ENCODE measurements around the gene MOSMO.
A peak's percentile ranks its signal among the peaks of the same experiment; 100 is the strongest.
"Not testable (repeated sequence)": the region's sequence is repeated elsewhere in the genome, so short reads cannot be mapped to it uniquely, and the experiment has no call there.

The MOSMO gene

GRCh38 chr16:22035153-22035552 is 27.2 kb downstream of the MOSMO start:
- ATAC-seq (ENCODE audit: low read depth) (peak; percentile 48), DNase-seq (ENCODE audit: low spot score in 2 of 2) (no peak)
- Mint-ChIP-seq H3K36me3 (peaks cover 27% of the 10 kb centered on the region), H3K27ac (peak overlapping the region; percentile 8), H3K27me3 (no peaks in the 10 kb centered on the region), H3K4me1 (peaks cover 18% of the 10 kb centered on the region), H3K9me3 (no peaks in the 10 kb centered on the region), H3K4me3 (no peak overlapping the region)

- H3K36me3 Mint-ChIP-seq; DNase-seq (ENCODE audit: low spot score in 2 of 2); H3K4me3 Mint-ChIP-seq; H3K27ac Mint-ChIP-seq; H3K27me3 Mint-ChIP-seq; H3K9me3 Mint-ChIP-seq; H3K4me1 Mint-ChIP-seq; ATAC-seq (ENCODE audit: low read depth): not testable (repeated sequence)
Observed at GRCh38 chr16:22043882-22044281, 36.0 kb downstream of the MOSMO start.

- not testable (repeated sequence) for H3K9me3 Mint-ChIP-seq; DNase-seq (ENCODE audit: low spot score in 2 of 2); H3K4me1 Mint-ChIP-seq; H3K4me3 Mint-ChIP-seq; H3K27ac Mint-ChIP-seq; H3K36me3 Mint-ChIP-seq; ATAC-seq (ENCODE audit: low read depth); H3K27me3 Mint-ChIP-seq
Observed at GRCh38 chr16:22045888-22046287, 38.0 kb downstream of the MOSMO start.

- Mint-ChIP-seq H3K36me3 (peaks cover 4% of the 10 kb centered on the region), H3K27me3 (no peaks in the 10 kb centered on the region), H3K27ac (no peak overlapping the region), H3K4me3 (no peak overlapping the region), H3K9me3 (no peaks in the 10 kb centered on the region), H3K4me1 (peaks cover 2% of the 10 kb centered on the region)
- DNase-seq (ENCODE audit: low spot score in 2 of 2), result no peak
- no peak for ATAC-seq (ENCODE audit: low read depth)
Observed at GRCh38 chr16:22050963-22051362, 43.1 kb downstream of the MOSMO start.

GRCh38 chr16:22052980-22053379 is 45.1 kb downstream of the MOSMO start:
- no peak overlapping the region for H3K27ac Mint-ChIP-seq

GRCh38 chr16:22053921-22054341 is 46.0 kb downstream of the MOSMO start:
- peaks cover 14% of the 10 kb centered on the region for H3K36me3 Mint-ChIP-seq
- no peak overlapping the region for H3K4me3 Mint-ChIP-seq
- H3K4me1 Mint-ChIP-seq, result peaks cover 7% of the 10 kb centered on the region
- ATAC-seq (ENCODE audit: low read depth), result no peak
- no peak overlapping the region for H3K27ac Mint-ChIP-seq
- DNase-seq (ENCODE audit: low spot score in 2 of 2), result no peak
- H3K27me3 Mint-ChIP-seq, result no peaks in the 10 kb centered on the region
- H3K9me3 Mint-ChIP-seq, result peaks cover 1% of the 10 kb centered on the region

More at GRCh38 chr16:22052980-22053379, 45.1 kb downstream of the MOSMO start:
- ATAC-seq (ENCODE audit: low read depth) (no peak), DNase-seq (ENCODE audit: low spot score in 2 of 2) (no peak)
- Mint-ChIP-seq H3K27me3 (no peaks in the 10 kb centered on the region), H3K36me3 (peaks cover 9% of the 10 kb centered on the region), H3K4me3 (no peak overlapping the region), H3K9me3 (no peaks in the 10 kb centered on the region), H3K4me1 (peaks cover 2% of the 10 kb centered on the region)

- DNase-seq (ENCODE audit: low spot score in 2 of 2) (no peak), ATAC-seq (ENCODE audit: low read depth) (no peak)
- Mint-ChIP-seq H3K36me3 (peaks cover 14% of the 10 kb centered on the region), H3K27me3 (no peaks in the 10 kb centered on the region), H3K4me3 (no peak overlapping the region), H3K9me3 (peaks cover 1% of the 10 kb centered on the region), H3K27ac (no peak overlapping the region), H3K4me1 (peaks cover 5% of the 10 kb centered on the region)
Observed at GRCh38 chr16:22054847-22055590, 47.1 kb downstream of the MOSMO start.

- no peak for ATAC-seq (ENCODE audit: low read depth)
- Mint-ChIP-seq H3K36me3 (peaks cover 14% of the 10 kb centered on the region), H3K9me3 (peaks cover 1% of the 10 kb centered on the region), H3K27ac (no peak overlapping the region), H3K4me3 (no peak overlapping the region), H3K27me3 (no peaks in the 10 kb centered on the region), H3K4me1 (peaks cover 5% of the 10 kb centered on the region)
- DNase-seq (ENCODE audit: low spot score in 2 of 2), result no peak
Observed at GRCh38 chr16:22055881-22056280, 48.0 kb downstream of the MOSMO start.

- no peaks in the 10 kb centered on the region for H3K27me3 Mint-ChIP-seq
- peaks cover 1% of the 10 kb centered on the region for H3K9me3 Mint-ChIP-seq
- peaks cover 10% of the 10 kb centered on the region for H3K36me3 Mint-ChIP-seq
- no peaks in the 10 kb centered on the region for H3K4me1 Mint-ChIP-seq
- DNase-seq (ENCODE audit: low spot score in 2 of 2), result no peak
- no peak for ATAC-seq (ENCODE audit: low read depth)
- H3K27ac Mint-ChIP-seq, result no peak overlapping the region
- H3K4me3 Mint-ChIP-seq, result no peak overlapping the region
Observed at GRCh38 chr16:22063888-22064467, 56.1 kb downstream of the MOSMO start.

- ATAC-seq (ENCODE audit: low read depth), result no peak
- no peak overlapping the region for H3K27ac Mint-ChIP-seq
- no peaks in the 10 kb centered on the region for H3K27me3 Mint-ChIP-seq
- no peaks in the 10 kb centered on the region for H3K4me1 Mint-ChIP-seq
- no peak for DNase-seq (ENCODE audit: low spot score in 2 of 2)
- H3K9me3 Mint-ChIP-seq, result peaks cover 1% of the 10 kb centered on the region
- H3K36me3 Mint-ChIP-seq, result peaks cover 10% of the 10 kb centered on the region
- H3K4me3 Mint-ChIP-seq, result no peak overlapping the region
Observed at GRCh38 chr16:22065252-22065651, 57.3 kb downstream of the MOSMO start.

GRCh38 chr16:22070361-22071330 is 62.7 kb downstream of the MOSMO start:
- ATAC-seq (ENCODE audit: low read depth) (no peak), DNase-seq (ENCODE audit: low spot score in 2 of 2) (no peak)
- H3K27me3 Mint-ChIP-seq, result no peaks in the 10 kb centered on the region
- no peak overlapping the region for H3K4me3 Mint-ChIP-seq
- peaks cover 1% of the 10 kb centered on the region for H3K9me3 Mint-ChIP-seq
- no peak overlapping the region for H3K27ac Mint-ChIP-seq
- peaks cover 10% of the 10 kb centered on the region for H3K36me3 Mint-ChIP-seq
- no peaks in the 10 kb centered on the region for H3K4me1 Mint-ChIP-seq

- H3K9me3 Mint-ChIP-seq, result peaks cover 1% of the 10 kb centered on the region
- ATAC-seq (ENCODE audit: low read depth), result no peak
- H3K36me3 Mint-ChIP-seq, result peaks cover 6% of the 10 kb centered on the region
- H3K4me1 Mint-ChIP-seq, result no peaks in the 10 kb centered on the region
- H3K27me3 Mint-ChIP-seq, result no peaks in the 10 kb centered on the region
- no peak overlapping the region for H3K4me3 Mint-ChIP-seq
- no peak overlapping the region for H3K27ac Mint-ChIP-seq
- DNase-seq (ENCODE audit: low spot score in 2 of 2), result no peak
Observed at GRCh38 chr16:22071331-22071910, 63.5 kb downstream of the MOSMO start.

- H3K27ac Mint-ChIP-seq, result no peak overlapping the region
- H3K27me3 Mint-ChIP-seq, result no peaks in the 10 kb centered on the region
- H3K4me1 Mint-ChIP-seq, result no peaks in the 10 kb centered on the region
- H3K36me3 Mint-ChIP-seq, result no peaks in the 10 kb centered on the region
- H3K4me3 Mint-ChIP-seq, result no peak overlapping the region
- no peak for ATAC-seq (ENCODE audit: low read depth)
- DNase-seq (ENCODE audit: low spot score in 2 of 2), result no peak
- H3K9me3 Mint-ChIP-seq, result no peaks in the 10 kb centered on the region
Observed at GRCh38 chr16:22073350-22073749, 65.4 kb downstream of the MOSMO start.
